Mucosa of rectum (tissue), 2 donors: ENCODE data around the gene TRABD2B.

Experiments used
- H3K27ac ChIP-seq, 2 donors: one replicate each; pipeline ENCODE4 v1.7.0; 2013; ENCODE audit warnings: inconsistent platforms in 2 of 2, low read depth in 2 of 2, low read length in 2 of 2
- H3K27me3 ChIP-seq, 2 donors: one replicate each; pipeline ENCODE4 v1.7.0; 2013; ENCODE audit warnings: low read length in 2 of 2; ENCODE audit not compliant: control insufficient read depth in 2 of 2, insufficient read depth in 2 of 2
- H3K36me3 ChIP-seq, 2 donors: one replicate each; pipeline ENCODE4 v1.7.0; 2013; ENCODE audit warnings: low read length in 2 of 2; ENCODE audit not compliant: control insufficient read depth in 2 of 2, insufficient read depth in 2 of 2
- H3K4me1 ChIP-seq, 2 donors: one replicate each; pipeline ENCODE4 v1.7.0; 2013; ENCODE audit warnings: low read length in 2 of 2, mild to moderate bottlenecking in 1 of 2; ENCODE audit not compliant: control insufficient read depth in 2 of 2, insufficient read depth in 2 of 2
- H3K4me3 ChIP-seq, 2 donors: one replicate each; pipeline ENCODE4 v1.7.0; 2013; ENCODE audit warnings: low read length in 2 of 2
- H3K9ac ChIP-seq, 2 donors: one replicate each; pipeline ENCODE4 v1.7.0; 2013; ENCODE audit warnings: low read length in 2 of 2, low read depth in 1 of 2, mild to moderate bottlenecking in 1 of 2
- H3K9me3 ChIP-seq, 2 donors: one replicate each; pipeline ENCODE4 v1.7.0; 2013; ENCODE audit warnings: low read length in 2 of 2; ENCODE audit not compliant: control insufficient read depth in 2 of 2
- donor health status: healthy.
- donor health status: Normal muscosa, but diverticular disease.

TRABD2B gene

GRCh38 chr1:47938520-47938919, 58.7 kb downstream of the TRABD2B start:
- Histone ChIP-seq H3K4me1 (peaks cover 6 to 13% of the 10 kb centered on the region in 2 donors), H3K27ac (no peak overlapping the region), H3K4me3 (no peak overlapping the region), H3K36me3 (no peaks in the 10 kb centered on the region), H3K27me3 (no peaks in the 10 kb centered on the region), H3K9ac (no peak overlapping the region), H3K9me3 (no peaks in the 10 kb centered on the region)

- H3K27ac ChIP-seq = no peak overlapping the region
- H3K36me3 ChIP-seq = no peaks in the 10 kb centered on the region
Observed at GRCh38 chr1:47937586-47938254, 59.5 kb downstream of the TRABD2B start.

GRCh38 chr1:47936916-47937551, 60.2 kb downstream of the TRABD2B start:
- Histone ChIP-seq H3K4me3 (no peak overlapping the region), H3K4me1 (peaks cover 6 to 16% of the 10 kb centered on the region in 2 donors), H3K27ac (no peak overlapping the region), H3K9ac (no peak overlapping the region), H3K36me3 (no peaks in the 10 kb centered on the region), H3K9me3 (no peaks in the 10 kb centered on the region), H3K27me3 (no peaks in the 10 kb centered on the region)

More at GRCh38 chr1:47937586-47938254, 59.5 kb downstream of the TRABD2B start:
- no peaks in the 10 kb centered on the region for H3K9me3 ChIP-seq
- H3K27me3 ChIP-seq = no peaks in the 10 kb centered on the region
- peaks cover 6 to 16% of the 10 kb centered on the region in 2 donors for H3K4me1 ChIP-seq
- no peak overlapping the region for H3K9ac ChIP-seq
- H3K4me3 ChIP-seq = no peak overlapping the region

GRCh38 chr1:47935856-47936255, 61.3 kb downstream of the TRABD2B start:
- Histone ChIP-seq H3K9ac (no peak overlapping the region), H3K4me1 (peaks cover 6 to 16% of the 10 kb centered on the region in 2 donors), H3K4me3 (no peak overlapping the region), H3K27me3 (no peaks in the 10 kb centered on the region), H3K36me3 (no peaks in the 10 kb centered on the region), H3K9me3 (no peaks in the 10 kb centered on the region), H3K27ac (no peak overlapping the region)

GRCh38 chr1:47935163-47935562, 62.0 kb downstream of the TRABD2B start:
- Histone ChIP-seq H3K4me1 (peaks cover 5 to 16% of the 10 kb centered on the region in 2 donors), H3K27ac (peak overlapping the region in 1 of 2 donors; percentile 26)

GRCh38 chr1:47934243-47934805, 62.9 kb downstream of the TRABD2B start:
- no peaks in the 10 kb centered on the region for H3K9me3 ChIP-seq
- H3K36me3 ChIP-seq = no peaks in the 10 kb centered on the region
- no peak overlapping the region for H3K4me3 ChIP-seq
- H3K27me3 ChIP-seq = no peaks in the 10 kb centered on the region
- H3K27ac ChIP-seq = peak overlapping the region; percentile 6 to 26
- no peak overlapping the region for H3K9ac ChIP-seq
- H3K4me1 ChIP-seq = peaks cover 2 to 16% of the 10 kb centered on the region in 2 donors

More at GRCh38 chr1:47935163-47935562, 62.0 kb downstream of the TRABD2B start:
- H3K36me3 ChIP-seq = no peaks in the 10 kb centered on the region
- no peaks in the 10 kb centered on the region for H3K9me3 ChIP-seq
- no peaks in the 10 kb centered on the region for H3K27me3 ChIP-seq
- H3K4me3 ChIP-seq = no peak overlapping the region
- no peak overlapping the region for H3K9ac ChIP-seq

- peaks cover 2 to 16% of the 10 kb centered on the region in 2 donors for H3K4me1 ChIP-seq
- H3K27me3 ChIP-seq = no peaks in the 10 kb centered on the region
- H3K9me3 ChIP-seq = no peaks in the 10 kb centered on the region
- H3K27ac ChIP-seq = no peak overlapping the region
- no peaks in the 10 kb centered on the region for H3K36me3 ChIP-seq
- H3K4me3 ChIP-seq = no peak overlapping the region
- no peak overlapping the region for H3K9ac ChIP-seq
Observed at GRCh38 chr1:47932743-47933142, 64.4 kb downstream of the TRABD2B start.

GRCh38 chr1:47931395-47931794, 65.8 kb downstream of the TRABD2B start:
- no peak overlapping the region for H3K9ac ChIP-seq
- no peaks in the 10 kb centered on the region for H3K9me3 ChIP-seq
- H3K4me3 ChIP-seq = no peak overlapping the region
- no peaks in the 10 kb centered on the region for H3K36me3 ChIP-seq
- no peaks in the 10 kb centered on the region for H3K27me3 ChIP-seq
- peaks cover 2 to 20% of the 10 kb centered on the region in 2 donors for H3K4me1 ChIP-seq
- H3K27ac ChIP-seq = no peak overlapping the region

- H3K36me3 ChIP-seq = no peaks in the 10 kb centered on the region
- no peaks in the 10 kb centered on the region for H3K27me3 ChIP-seq
- H3K9ac ChIP-seq = no peak overlapping the region
- peaks cover 2 to 20% of the 10 kb centered on the region in 2 donors for H3K4me1 ChIP-seq
- no peak overlapping the region for H3K27ac ChIP-seq
- H3K9me3 ChIP-seq = no peaks in the 10 kb centered on the region
- no peak overlapping the region for H3K4me3 ChIP-seq
Observed at GRCh38 chr1:47930210-47930840, 66.9 kb downstream of the TRABD2B start.

- H3K9me3 ChIP-seq = no peaks in the 10 kb centered on the region
- no peaks in the 10 kb centered on the region for H3K27me3 ChIP-seq
- H3K4me1 ChIP-seq = peaks cover 0 to 4% of the 10 kb centered on the region in 2 donors
- no peaks in the 10 kb centered on the region for H3K36me3 ChIP-seq
- H3K4me3 ChIP-seq = no peak overlapping the region
- no peak overlapping the region for H3K27ac ChIP-seq
- H3K9ac ChIP-seq = no peak overlapping the region
Observed at GRCh38 chr1:47927165-47927564, 70.0 kb downstream of the TRABD2B start.
